ENCODE data around the gene SLF2. TPM values are rescaled to one million over a fixed set of nuclear protein-coding genes. Genes with fewer than 3 reads are reported as not detected.

The SLF2 gene
- total and polyA plus RNA-seq, 2 of the 13 experiments (the other 11 are each of a cell fraction or from before 2014, with no cell fraction given): 12.2 to 48.1 TPM

DNA sequence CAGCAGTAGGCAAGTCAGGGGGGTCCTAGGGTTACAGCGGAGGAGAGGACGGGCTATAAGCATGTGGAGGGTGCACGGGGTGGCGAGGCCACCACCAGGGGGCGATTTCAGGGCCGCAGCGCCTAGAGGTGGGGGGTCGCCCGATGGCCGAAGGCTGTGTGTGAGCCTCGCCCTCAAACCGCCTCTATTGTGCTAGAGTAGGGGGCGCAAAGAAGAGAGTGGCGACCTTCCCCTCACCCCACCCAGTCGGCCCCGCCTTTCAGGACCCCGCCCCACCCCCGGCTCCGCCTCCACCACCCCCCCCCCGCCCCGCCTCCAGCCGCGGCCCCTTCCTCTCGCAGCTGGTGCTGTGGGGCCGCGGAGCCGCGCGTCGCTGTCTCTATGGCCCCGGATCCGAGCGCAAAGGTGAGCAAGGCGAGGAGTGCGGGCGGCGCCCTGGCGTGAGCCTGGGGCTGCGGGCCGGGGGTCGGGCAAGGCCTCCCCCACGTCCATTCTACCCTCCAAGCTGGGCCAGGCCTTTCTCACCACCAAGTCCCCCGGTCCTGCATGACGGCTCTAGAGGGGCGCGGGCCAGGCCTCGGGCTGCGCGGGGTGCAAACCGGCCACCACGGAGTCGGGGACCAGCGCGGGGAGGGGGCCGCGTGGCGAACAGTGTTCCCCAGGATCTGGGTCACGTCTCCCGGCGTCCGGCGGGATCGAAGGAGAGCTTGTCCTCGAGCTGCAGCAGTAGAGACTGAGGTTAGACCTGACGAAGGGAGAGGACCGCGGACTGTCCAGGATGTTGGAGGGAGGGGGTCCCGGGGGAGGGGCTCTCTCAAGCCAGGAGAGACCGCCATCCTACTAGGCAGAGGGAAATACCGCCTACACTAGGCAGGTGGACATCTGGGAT is 56.7 kb downstream of the SLF2 start, which contains the start of gene SEMA4G (continued):
- TF ChIP-seq ZNF569 (CRISPR knock-in tag; IDR thresholded peaks at IDR 0.05; ENCODE audit: borderline replicate concordance) (0 out of 2 replicates have a peak, but pooled peaks have one; percentile 17), ZNF160 (CRISPR knock-in tag; IDR thresholded peaks at IDR 0.05) (0 out of 2 replicates have a peak, but pooled peaks have one; percentile 15), ZKSCAN8 (CRISPR knock-in tag; IDR thresholded peaks at IDR 0.05; ENCODE audit: borderline replicate concordance) (no peak), MAFG (CRISPR knock-in tag; IDR thresholded peaks at IDR 0.05) (no peak), ZNF747 (CRISPR knock-in tag; IDR thresholded peaks at IDR 0.05; ENCODE audit: borderline replicate concordance) (peak; percentile 60), YY1 (IDR thresholded peaks at IDR 0.05; ENCODE audit: insufficient read depth, insufficient replicate concordance, low read depth, low read length) (peak; percentile 22), NONO (IDR thresholded peaks at IDR 0.05) (no peak), NONO (CRISPR knock-in tag; conservative IDR thresholded peaks at IDR 0.05) (peak; percentile 70), ZNF572 (CRISPR knock-in tag; IDR thresholded peaks at IDR 0.05) (peak; percentile 84), NR1H2 (CRISPR knock-in tag; IDR thresholded peaks at IDR 0.05; ENCODE audit: borderline replicate concordance, low read depth) (peak; percentile 30), ZNF564 (CRISPR knock-in tag; IDR thresholded peaks at IDR 0.05) (peak; percentile 84), ZFY (CRISPR knock-in tag; IDR thresholded peaks at IDR 0.05) (peak; percentile 82), MXI1 (IDR thresholded peaks at IDR 0.05; ENCODE audit: borderline replicate concordance, low read depth, low read length) (peak; percentile 37; the same call in 1 of the 3 replicates), FOXK1 (CRISPR knock-in tag; IDR thresholded peaks at IDR 0.05; ENCODE audit: borderline replicate concordance, low read depth) (no peak), CC2D1A (CRISPR knock-in tag; IDR thresholded peaks at IDR 0.05) (0 out of 2 replicates have a peak, but pooled peaks have one; percentile 33), POLR2A (IDR thresholded peaks at IDR 0.05; ENCODE audit: insufficient read depth in 1 of 2, low read depth in 2 of 2, low read length in 2 of 2) (peak; percentile 52 to 61; a peak in 3 of 4 replicates)
- TF ChIP-seq, protein P1, sequence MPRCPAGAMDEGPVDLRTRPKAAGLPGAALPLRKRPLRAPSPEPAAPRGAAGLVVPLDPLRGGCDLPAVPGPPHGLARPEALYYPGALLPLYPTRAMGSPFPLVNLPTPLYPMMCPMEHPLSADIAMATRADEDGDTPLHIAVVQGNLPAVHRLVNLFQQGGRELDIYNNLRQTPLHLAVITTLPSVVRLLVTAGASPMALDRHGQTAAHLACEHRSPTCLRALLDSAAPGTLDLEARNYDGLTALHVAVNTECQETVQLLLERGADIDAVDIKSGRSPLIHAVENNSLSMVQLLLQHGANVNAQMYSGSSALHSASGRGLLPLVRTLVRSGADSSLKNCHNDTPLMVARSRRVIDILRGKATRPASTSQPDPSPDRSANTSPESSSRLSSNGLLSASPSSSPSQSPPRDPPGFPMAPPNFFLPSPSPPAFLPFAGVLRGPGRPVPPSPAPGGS (CRISPR knock-in tag; IDR thresholded peaks at IDR 0.05): peak; percentile 35; the same call in 1 of the 2 replicates
- TF ChIP-seq, protein P2, sequence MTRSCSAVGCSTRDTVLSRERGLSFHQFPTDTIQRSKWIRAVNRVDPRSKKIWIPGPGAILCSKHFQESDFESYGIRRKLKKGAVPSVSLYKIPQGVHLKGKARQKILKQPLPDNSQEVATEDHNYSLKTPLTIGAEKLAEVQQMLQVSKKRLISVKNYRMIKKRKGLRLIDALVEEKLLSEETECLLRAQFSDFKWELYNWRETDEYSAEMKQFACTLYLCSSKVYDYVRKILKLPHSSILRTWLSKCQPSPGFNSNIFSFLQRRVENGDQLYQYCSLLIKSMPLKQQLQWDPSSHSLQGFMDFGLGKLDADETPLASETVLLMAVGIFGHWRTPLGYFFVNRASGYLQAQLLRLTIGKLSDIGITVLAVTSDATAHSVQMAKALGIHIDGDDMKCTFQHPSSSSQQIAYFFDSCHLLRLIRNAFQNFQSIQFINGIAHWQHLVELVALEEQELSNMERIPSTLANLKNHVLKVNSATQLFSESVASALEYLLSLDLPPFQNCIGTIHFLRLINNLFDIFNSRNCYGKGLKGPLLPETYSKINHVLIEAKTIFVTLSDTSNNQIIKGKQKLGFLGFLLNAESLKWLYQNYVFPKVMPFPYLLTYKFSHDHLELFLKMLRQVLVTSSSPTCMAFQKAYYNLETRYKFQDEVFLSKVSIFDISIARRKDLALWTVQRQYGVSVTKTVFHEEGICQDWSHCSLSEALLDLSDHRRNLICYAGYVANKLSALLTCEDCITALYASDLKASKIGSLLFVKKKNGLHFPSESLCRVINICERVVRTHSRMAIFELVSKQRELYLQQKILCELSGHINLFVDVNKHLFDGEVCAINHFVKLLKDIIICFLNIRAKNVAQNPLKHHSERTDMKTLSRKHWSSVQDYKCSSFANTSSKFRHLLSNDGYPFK (CRISPR knock-in tag; IDR thresholded peaks at IDR 0.05; ENCODE audit: borderline replicate concordance): peak; percentile 24; the same call in 1 of the 2 replicates
- TF ChIP-seq, protein P3, sequence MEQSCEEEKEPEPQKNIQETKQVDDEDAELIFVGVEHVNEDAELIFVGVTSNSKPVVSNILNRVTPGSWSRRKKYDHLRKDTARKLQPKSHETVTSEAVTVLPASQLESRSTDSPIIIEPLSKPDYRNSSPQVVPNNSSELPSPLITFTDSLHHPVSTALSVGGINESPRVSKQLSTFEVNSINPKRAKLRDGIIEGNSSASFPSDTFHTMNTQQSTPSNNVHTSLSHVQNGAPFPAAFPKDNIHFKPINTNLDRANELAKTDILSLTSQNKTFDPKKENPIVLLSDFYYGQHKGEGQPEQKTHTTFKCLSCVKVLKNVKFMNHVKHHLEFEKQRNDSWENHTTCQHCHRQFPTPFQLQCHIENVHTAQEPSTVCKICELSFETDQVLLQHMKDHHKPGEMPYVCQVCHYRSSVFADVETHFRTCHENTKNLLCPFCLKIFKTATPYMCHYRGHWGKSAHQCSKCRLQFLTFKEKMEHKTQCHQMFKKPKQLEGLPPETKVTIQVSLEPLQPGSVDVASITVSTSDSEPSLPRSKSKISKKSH (CRISPR knock-in tag; IDR thresholded peaks at IDR 0.05; ENCODE audit: borderline replicate concordance): peak; percentile 11; the same call in 1 of the 2 replicates
- TF ChIP-seq, protein P4, sequence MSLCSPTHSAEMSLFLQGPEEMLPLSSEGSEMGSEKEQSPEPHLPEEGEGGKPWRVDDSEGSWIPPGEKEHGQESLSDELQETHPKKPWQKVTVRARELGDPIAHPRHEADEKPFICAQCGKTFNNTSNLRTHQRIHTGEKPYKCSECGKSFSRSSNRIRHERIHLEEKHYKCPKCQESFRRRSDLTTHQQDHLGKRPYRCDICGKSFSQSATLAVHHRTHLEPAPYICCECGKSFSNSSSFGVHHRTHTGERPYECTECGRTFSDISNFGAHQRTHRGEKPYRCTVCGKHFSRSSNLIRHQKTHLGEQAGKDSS (CRISPR knock-in tag; IDR thresholded peaks at IDR 0.05; ENCODE audit: borderline replicate concordance, low read depth): 0 out of 2 replicates have a peak, but pooled peaks have one; percentile 70
- TF ChIP-seq, protein P5, sequence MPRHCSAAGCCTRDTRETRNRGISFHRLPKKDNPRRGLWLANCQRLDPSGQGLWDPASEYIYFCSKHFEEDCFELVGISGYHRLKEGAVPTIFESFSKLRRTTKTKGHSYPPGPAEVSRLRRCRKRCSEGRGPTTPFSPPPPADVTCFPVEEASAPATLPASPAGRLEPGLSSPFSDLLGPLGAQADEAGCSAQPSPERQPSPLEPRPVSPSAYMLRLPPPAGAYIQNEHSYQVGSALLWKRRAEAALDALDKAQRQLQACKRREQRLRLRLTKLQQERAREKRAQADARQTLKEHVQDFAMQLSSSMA (CRISPR knock-in tag; IDR thresholded peaks at IDR 0.05): 0 out of 2 replicates have a peak, but pooled peaks have one; percentile 95

All from HepG2 (cell line).